K562 (cell line): ENCODE results near the gene SEC14L1. TPM values are rescaled to one million over a fixed set of nuclear protein-coding genes. Genes with fewer than 3 reads are reported as not detected.

ENCODE experiments used
- E2F5 ChIP-seq: sonication (generic); formaldehyde crosslinking; IDR thresholded peaks from 2 replicates; pipeline ENCODE4 v1.8.0; 2022; ENCODE audit warnings: mild to moderate bottlenecking, missing genetic modification reagents
- HDAC8 ChIP-seq: fragments of 450-650 bp; IDR thresholded peaks from 2 replicates; pipeline ENCODE4 v1.6.1; 2016; ENCODE audit warnings: mild to moderate bottlenecking, missing genetic modification characterization, moderate library complexity, missing compliant biosample characterization
- KDM1A ChIP-seq, 2 experiments: fragments of 450-650 bp; IDR thresholded peaks; 2 replicates each; pipeline ENCODE4 v1.6.1; 2016; ENCODE audit warnings: mild to moderate bottlenecking in 2 of 2
- NBN ChIP-seq: fragments of 450-650 bp; IDR thresholded peaks from 2 replicates; pipeline ENCODE4 v1.6.1; 2016; ENCODE audit warnings: low read depth, mild to moderate bottlenecking
- NUFIP1 ChIP-seq: fragments of 450-650 bp; IDR thresholded peaks from 2 replicates; pipeline ENCODE4 v1.6.1; 2018; ENCODE audit not compliant: partially characterized antibody
- RBM34 ChIP-seq: fragments of 200-400 bp; formaldehyde crosslinking; IDR thresholded peaks from 2 replicates; pipeline ENCODE4 v1.6.1; 2018; ENCODE audit warnings: low read length, borderline replicate concordance; ENCODE audit not compliant: insufficient read depth
- RREB1 ChIP-seq: fragments of 250-450 bp; sonication (Bioruptor Pico); IDR thresholded peaks from 2 replicates; pipeline ENCODE4 v1.4.0; 2020
- TCF3 ChIP-seq: sonication (generic); formaldehyde crosslinking; IDR thresholded peaks from 2 replicates; pipeline ENCODE4 v1.4.0; 2020; ENCODE audit warnings: mild to moderate bottlenecking, missing genetic modification reagents
- ZFP30 ChIP-seq: fragments of 250-450 bp; sonication (Bioruptor Pico); IDR thresholded peaks from 2 replicates; pipeline ENCODE4 v1.8.0; 2022; ENCODE audit warnings: moderate library complexity, mild to moderate bottlenecking, inconsistent platforms, borderline replicate concordance
- ZNF263 ChIP-seq: sonication (generic); formaldehyde crosslinking; IDR thresholded peaks from 2 replicates; pipeline ENCODE4 v1.8.0; 2022; ENCODE audit warnings: mild to moderate bottlenecking, missing genetic modification reagents, borderline replicate concordance
- ZNF318 ChIP-seq, 2 experiments: fragments of 450-650 bp; IDR thresholded peaks; 2 replicates each; pipeline ENCODE4 v1.6.1; 2016; ENCODE audit warnings: mild to moderate bottlenecking in 2 of 2, borderline replicate concordance in 1 of 2, low read depth in 1 of 2, moderate library complexity in 1 of 2
- polyA plus RNA-seq, 8 experiments: library from polyadenylated mRNA; depleted of rRNA in 4 of 8; stranded (reverse) in 5 of 8; unstranded in 3 of 8; fragments of >200 nt; fragmentation: Nextera tagmentation in 2 of 8; fragmentation: Illumina TruSeq in 1 of 8; extraction: Ambion mirVana in 2 of 8; extraction: Trizol in 1 of 8; gene quantifications; 2 replicates each; pipeline versions ENCODE4 v1.2.1 to v1.2.3, GENCODE V29; 2011 to 2014; ENCODE audit warnings: inconsistent platforms in 1 of 8, missing spikeins in 1 of 8
- total RNA-seq, 7 experiments: library from RNA; depleted of rRNA in 6 of 7; stranded (reverse); fragments of >200 nt in 6 of 7; fragmentation: Illumina TruSeq in 2 of 7; extraction: Trizol in 2 of 7; gene quantifications; 2 replicates each; pipeline versions ENCODE4 v1.2.1 to v1.2.3, GENCODE V29; 2011 to 2021; ENCODE audit warnings: low replicate concordance in 1 of 7

SEC14L1 gene
- total and polyA plus RNA-seq, 9 of the 15 experiments (the other 6 are each of a cell fraction or from before 2014, with no cell fraction given), result 3.1 to 39.7 (median 15.2) TPM

GRCh38 chr17:77233635-77234334, 93.0 kb downstream of the SEC14L1 start (continued):
- TF ChIP-seq RREB1 (CRISPR knock-in tag) (no peak), NBN (peak; percentile 63; the same call in 1 of the 2 replicates), TCF3 (no peak), ZNF318 (IDR thresholded peaks at IDR 0.05; ENCODE audit: borderline replicate concordance in 1 of 2, low read depth in 1 of 2) (peak in 1 of 2 experiments; percentile 100; a peak in 2 of 4 replicates), RBM34 (no peak), ZFP30 (CRISPR knock-in tag) (no peak), KDM1A (IDR thresholded peaks at IDR 0.05) (peak; percentile 66 to 78), ZNF263 (no peak), HDAC8 (tag) (no peak), E2F5 (no peak), NUFIP1 (no peak)
